Epithelial cell of proximal tubule (primary cell): ENCODE measurements around the gene HDAC4. TPM values are rescaled to one million over a fixed set of nuclear protein-coding genes. Genes with fewer than 3 reads are reported as not detected.

Source experiments
- DNase-seq: peaks from one replicate; pipeline ENCODE4 v3.0.0-alpha.2; 2011; ENCODE audit warnings: low read depth
- H3K4me3 ChIP-seq: 2 replicates; pipeline ENCODE4 v1.5.1; 2011; ENCODE audit warnings: low read depth, mild to moderate bottlenecking, low read length
- CTCF ChIP-seq: conservative IDR thresholded peaks from 2 replicates; pipeline ENCODE4 v1.5.1; 2012; ENCODE audit warnings: low read depth, mild to moderate bottlenecking, low read length
- total RNA-seq: library from RNA; depleted of rRNA; stranded (reverse); fragments of >200 nt; gene quantifications from 2 replicates; pipeline ENCODE4 v1.2.3, GENCODE V29; 2015

The HDAC4 gene
- total RNA-seq, 1 donor from 2014 or later: 23.2 TPM

GRCh38 chr2:239442192-239442591 lies 41.4 kb upstream of the HDAC4 start:
- no peak for TF ChIP-seq CTCF
- no peak for DNase-seq
- no peak overlapping the region for H3K4me3 ChIP-seq

GRCh38 chr2:239441261-239442078 lies 40.6 kb upstream of the HDAC4 start:
- TF ChIP-seq CTCF: no peak
- no peak overlapping the region for H3K4me3 ChIP-seq
- DNase-seq: no peak

- H3K4me3 ChIP-seq: no peak overlapping the region
These were observed 39.7 kb upstream of the HDAC4 start for GRCh38 chr2:239440511-239440959.

GRCh38 chr2:239439754-239440315 lies 39.0 kb upstream of the HDAC4 start:
- no peak for TF ChIP-seq CTCF
- H3K4me3 ChIP-seq: no peak overlapping the region
- no peak for DNase-seq

More at GRCh38 chr2:239440511-239440959, 39.7 kb upstream of the HDAC4 start:
- DNase-seq: no peak
- TF ChIP-seq CTCF: no peak

GRCh38 chr2:239438995-239439753 lies 38.4 kb upstream of the HDAC4 start:
- no peak for DNase-seq
- no peak overlapping the region for H3K4me3 ChIP-seq
- no peak for TF ChIP-seq CTCF

- H3K4me3 ChIP-seq: no peak overlapping the region
- no peak for DNase-seq
- TF ChIP-seq CTCF: no peak
These were observed 37.5 kb upstream of the HDAC4 start for GRCh38 chr2:239438368-239438767.
